Adrenal gland (tissue), 12 donors: ENCODE measurements around the gene HOXD1. TPM values are rescaled to one million over a fixed set of nuclear protein-coding genes. Genes with fewer than 3 reads are reported as not detected.

ENCODE experiments used
- DNase-seq, 7 donors: peaks; one replicate each; pipeline ENCODE4 v3.0.0-alpha.2; 2019 to 2020
- H3K27ac ChIP-seq, 5 donors: fragments of 200-600 bp; sonication (generic) in 4 of 5; 1 replicate in 3 of 5; 2 replicates in 2 of 5; pipeline versions ENCODE4 v1.5.1 to v1.8.0; 2016 to 2020; ENCODE audit warnings: mild to moderate bottlenecking in 1 of 5
- H3K27me3 ChIP-seq: fragments of 200-600 bp; 2 replicates; pipeline ENCODE4 v1.8.0; 2021
- H3K36me3 ChIP-seq, 2 donors: fragments of 200-600 bp; replicated peaks in 1 of 2; 1 replicate in 1 of 2; 2 replicates in 1 of 2; pipeline versions ENCODE4 v1.5.1 to v1.8.0; 2018 to 2022
- H3K4me1 ChIP-seq, 2 donors: fragments of 200-600 bp; replicated peaks in 1 of 2; 1 replicate in 1 of 2; 2 replicates in 1 of 2; pipeline versions ENCODE4 v1.5.1 to v1.8.0; 2018 to 2021
- H3K4me3 ChIP-seq, 4 donors: fragments of 200-600 bp; sonication (generic) in 3 of 4; one replicate each; pipeline ENCODE4 v1.5.1; 2016 to 2018
- H3K9me3 ChIP-seq, 3 donors: fragments of 200-600 bp; sonication (generic) in 1 of 3; replicated peaks in 1 of 3; 1 replicate in 2 of 3; 2 replicates in 1 of 3; pipeline versions ENCODE4 v1.5.1 to v1.8.0; 2016 to 2021
- POLR2A ChIP-seq, 2 donors: fragments of 450-650 bp; IDR thresholded peaks; one replicate each; pipeline ENCODE4 v1.6.1; 2017; ENCODE audit warnings: antibody characterized with exemption in 2 of 2, mild to moderate bottlenecking in 2 of 2, moderate library complexity in 1 of 2
- WGBS, 4 donors: extraction: QIAGEN DNeasy Blood & Tissue Kit in 2 of 4; methylation state at CpG; one replicate each; pipeline versions ENCODE4 v1.1.5 to v1.1.7; 2013 to 2017; 5-methylcytosine and 5-hydroxymethylcytosine counted together
- intact Hi-C, 2 donors: fragments of 100-400 bp; cut with DNase I; formaldehyde crosslinking; loops; one replicate each; pipeline versions ENCODE4 v1.14.1 to v1.15.0; 2022 to 2023
- polyA plus RNA-seq, 3 donors: library from polyadenylated mRNA; stranded (reverse); fragments of 200-250 nt in 2 of 3; fragments of 350-450 nt in 1 of 3; fragmentation: Illumina TruSeq in 1 of 3; extraction: RNeasy Lipid Tissue Mini Kit (QIAGEN cat#74804) in 1 of 3; gene quantifications; one replicate each; pipeline ENCODE4 v1.2.3, GENCODE V29; 2013 to 2014
- total RNA-seq, 9 donors: library from RNA; depleted of rRNA in 4 of 9; stranded (reverse); fragments of >200 nt in 4 of 9; fragments of 120-200 nt in 1 of 9; fragmentation: NEBNext Ultra II Directional in 1 of 9; extraction: Animal tissue kit (Norgen Biotek cat#: 25700) in 1 of 9; gene quantifications; one replicate each; pipeline versions ENCODE4 v1.1.0 to v1.2.4, GENCODE V29; 2013 to 2023
- TF ChIP-seq, protein P1 (sequence below), 6 experiments: fragments of 450-650 bp in 4 of 6; fragments of 200-600 bp in 2 of 6; sonication (generic) in 1 of 6; IDR thresholded peaks; 1 replicate in 5 of 6; 2 replicates in 1 of 6; pipeline versions ENCODE4 v1.5.1 to v1.8.0; 2016 to 2021; ENCODE audit warnings: antibody characterized with exemption in 6 of 6, mild to moderate bottlenecking in 2 of 6, moderate library complexity in 1 of 6
- donor health status: healthy with polysubstance abuse.
- donor health status: Bipolar disorder and iron deficiency.
- donor health status: DM: yes; HTN: yes; CAD: no.
- donor health status: DM: no; HTN: no; CAD: no.
- donor health status: DM: no; HTN: no; CAD: no.
- donor health status: DM: yes; HTN: yes; CAD: no.

HOXD1 gene
- total and polyA plus RNA-seq, 12 donors: 0.18 to 0.72 (median 0.31) TPM; not detected in 4

DNA sequence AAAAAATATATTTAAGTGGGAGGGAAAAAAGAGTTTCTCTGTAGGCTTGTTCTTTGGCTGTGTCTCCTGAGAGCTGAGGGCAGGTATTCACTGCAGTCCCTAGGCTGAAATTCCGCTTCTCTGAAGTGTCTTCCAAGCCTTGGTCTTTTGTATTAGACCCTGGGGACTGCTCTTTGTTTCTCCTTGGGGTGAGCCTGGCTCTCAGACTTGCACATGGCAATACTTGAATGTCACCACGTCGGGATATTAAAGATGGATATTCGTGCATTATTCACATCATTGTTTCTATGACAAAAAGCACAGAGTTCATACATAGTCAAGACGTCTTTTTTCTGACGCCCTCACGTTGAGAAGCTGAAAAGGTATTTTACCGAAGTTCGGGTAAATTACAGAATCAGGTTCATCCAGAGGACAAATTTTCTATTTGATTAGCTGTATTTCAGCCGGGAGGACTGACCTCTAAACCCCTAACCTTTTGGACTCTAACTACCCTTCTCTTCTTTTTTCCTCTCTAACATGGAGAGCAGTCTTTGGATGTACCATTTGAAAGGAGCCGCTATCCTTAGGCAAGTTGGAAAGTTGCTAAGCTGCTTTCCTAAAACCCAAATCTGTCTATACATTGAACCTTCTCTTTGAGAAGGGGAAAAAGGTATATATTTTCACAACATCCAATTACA is 33.8 kb upstream of the HOXD1 start:
- intact Hi-C loops: no loop called here
- 81 to 85% (median 82%) methylated on average over 11 of the region's 11 CpGs for WGBS, 4 donors
- TF ChIP-seq, protein P1, sequence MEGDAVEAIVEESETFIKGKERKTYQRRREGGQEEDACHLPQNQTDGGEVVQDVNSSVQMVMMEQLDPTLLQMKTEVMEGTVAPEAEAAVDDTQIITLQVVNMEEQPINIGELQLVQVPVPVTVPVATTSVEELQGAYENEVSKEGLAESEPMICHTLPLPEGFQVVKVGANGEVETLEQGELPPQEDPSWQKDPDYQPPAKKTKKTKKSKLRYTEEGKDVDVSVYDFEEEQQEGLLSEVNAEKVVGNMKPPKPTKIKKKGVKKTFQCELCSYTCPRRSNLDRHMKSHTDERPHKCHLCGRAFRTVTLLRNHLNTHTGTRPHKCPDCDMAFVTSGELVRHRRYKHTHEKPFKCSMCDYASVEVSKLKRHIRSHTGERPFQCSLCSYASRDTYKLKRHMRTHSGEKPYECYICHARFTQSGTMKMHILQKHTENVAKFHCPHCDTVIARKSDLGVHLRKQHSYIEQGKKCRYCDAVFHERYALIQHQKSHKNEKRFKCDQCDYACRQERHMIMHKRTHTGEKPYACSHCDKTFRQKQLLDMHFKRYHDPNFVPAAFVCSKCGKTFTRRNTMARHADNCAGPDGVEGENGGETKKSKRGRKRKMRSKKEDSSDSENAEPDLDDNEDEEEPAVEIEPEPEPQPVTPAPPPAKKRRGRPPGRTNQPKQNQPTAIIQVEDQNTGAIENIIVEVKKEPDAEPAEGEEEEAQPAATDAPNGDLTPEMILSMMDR (IDR thresholded peaks at IDR 0.05): no peak
- TF ChIP-seq POLR2A (IDR thresholded peaks at IDR 0.05): no peak
- Histone ChIP-seq H3K27ac (no peak overlapping the region), H3K4me3 (no peak overlapping the region), H3K4me1 (no peaks in the 10 kb centered on the region), H3K36me3 (peaks cover 0 to 30% of the 10 kb centered on the region in 2 donors), H3K9me3 (no peaks in the 10 kb centered on the region), H3K27me3 (no peaks in the 10 kb centered on the region)
- DNase-seq: no peak

DNA sequence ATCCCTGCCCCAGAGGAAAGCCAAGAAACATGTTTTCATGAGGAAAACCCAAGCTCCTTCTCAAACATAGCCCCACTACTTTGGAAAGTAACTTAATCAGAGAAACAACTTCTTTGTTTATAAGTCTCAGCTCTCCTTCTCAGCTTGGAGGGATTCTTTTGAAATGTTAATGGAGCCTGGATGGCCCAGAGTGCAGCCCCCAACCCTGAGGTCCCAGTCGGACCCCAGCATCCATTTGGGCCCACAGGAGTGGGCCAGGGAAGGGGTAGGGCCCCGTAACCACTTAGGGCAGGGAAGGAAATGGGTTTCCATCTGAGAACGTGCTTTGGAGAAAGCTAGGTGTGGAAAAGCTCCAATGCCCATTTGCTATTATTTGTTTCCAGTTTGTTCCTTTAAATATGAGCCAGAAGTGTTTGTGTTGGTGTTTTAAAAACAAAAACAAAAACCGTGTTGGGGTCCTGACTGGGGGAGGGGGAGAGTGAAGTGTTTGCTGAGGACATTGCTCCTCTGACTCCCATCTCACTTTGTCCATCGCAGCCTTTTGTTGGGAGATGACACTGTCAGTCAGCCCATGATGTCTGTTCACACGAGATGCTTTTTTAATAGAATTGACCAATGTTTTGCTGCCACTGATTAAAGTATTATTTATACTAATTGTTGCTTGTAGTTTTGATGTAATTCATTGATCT is 33.0 kb upstream of the HOXD1 start:
- H3K36me3 ChIP-seq: peaks cover 0 to 30% of the 10 kb centered on the region in 2 donors
- intact Hi-C loops: no loop called here
- H3K27me3 ChIP-seq: no peaks in the 10 kb centered on the region

DNA sequence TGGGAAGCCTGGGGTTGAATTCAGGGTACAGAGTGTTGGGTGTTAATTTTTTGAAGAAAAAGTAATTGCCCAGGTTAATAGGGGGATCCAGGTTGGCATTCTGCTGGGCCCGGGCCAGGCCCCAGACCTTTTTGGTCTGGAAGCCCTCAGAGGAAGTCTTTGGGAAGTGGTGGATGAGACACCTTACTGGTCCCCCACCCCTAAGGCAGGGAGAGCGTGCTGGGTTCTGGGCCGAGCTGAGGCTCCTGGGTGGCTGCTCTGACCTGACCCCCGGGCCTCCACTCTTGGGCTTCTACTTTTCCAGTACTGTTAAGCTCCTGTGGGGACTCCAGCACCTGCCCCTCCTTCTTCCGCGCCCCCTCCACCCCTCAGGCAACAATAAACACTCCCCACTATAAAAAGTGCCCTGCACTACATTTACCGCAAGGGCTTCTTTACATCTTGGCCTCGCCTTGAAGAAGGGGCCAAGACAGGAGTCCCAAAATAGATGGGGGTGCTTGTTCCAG is 32.1 kb upstream of the HOXD1 start:
- no peaks in the 10 kb centered on the region for H3K4me1 ChIP-seq
- no peak overlapping the region for H3K27ac ChIP-seq
- TF ChIP-seq POLR2A (IDR thresholded peaks at IDR 0.05): no peak
- TF ChIP-seq, protein P1 (IDR thresholded peaks at IDR 0.05): no peak
- H3K9me3 ChIP-seq: no peaks in the 10 kb centered on the region
- WGBS, 4 donors: 74 to 92% (median 86%) methylated on average over 8 of the region's 8 CpGs
- peaks cover 0 to 30% of the 10 kb centered on the region in 2 donors for H3K36me3 ChIP-seq
- DNase-seq: no peak
- H3K27me3 ChIP-seq: no peaks in the 10 kb centered on the region
- intact Hi-C loops: no loop called here
- H3K4me3 ChIP-seq: no peak overlapping the region

More for the DNA sequence above, 33.0 kb upstream of the HOXD1 start:
- no peak for DNase-seq
- no peak overlapping the region for H3K27ac ChIP-seq
- no peaks in the 10 kb centered on the region for H3K9me3 ChIP-seq
- TF ChIP-seq, protein P1 (IDR thresholded peaks at IDR 0.05): no peak
- no peak for TF ChIP-seq POLR2A (IDR thresholded peaks at IDR 0.05)
- no peaks in the 10 kb centered on the region for H3K4me1 ChIP-seq
- no peak overlapping the region for H3K4me3 ChIP-seq
- 70 to 81% (median 73%) methylated on average over 5 to 6 of the region's 6 CpGs for WGBS, 4 donors

DNA sequence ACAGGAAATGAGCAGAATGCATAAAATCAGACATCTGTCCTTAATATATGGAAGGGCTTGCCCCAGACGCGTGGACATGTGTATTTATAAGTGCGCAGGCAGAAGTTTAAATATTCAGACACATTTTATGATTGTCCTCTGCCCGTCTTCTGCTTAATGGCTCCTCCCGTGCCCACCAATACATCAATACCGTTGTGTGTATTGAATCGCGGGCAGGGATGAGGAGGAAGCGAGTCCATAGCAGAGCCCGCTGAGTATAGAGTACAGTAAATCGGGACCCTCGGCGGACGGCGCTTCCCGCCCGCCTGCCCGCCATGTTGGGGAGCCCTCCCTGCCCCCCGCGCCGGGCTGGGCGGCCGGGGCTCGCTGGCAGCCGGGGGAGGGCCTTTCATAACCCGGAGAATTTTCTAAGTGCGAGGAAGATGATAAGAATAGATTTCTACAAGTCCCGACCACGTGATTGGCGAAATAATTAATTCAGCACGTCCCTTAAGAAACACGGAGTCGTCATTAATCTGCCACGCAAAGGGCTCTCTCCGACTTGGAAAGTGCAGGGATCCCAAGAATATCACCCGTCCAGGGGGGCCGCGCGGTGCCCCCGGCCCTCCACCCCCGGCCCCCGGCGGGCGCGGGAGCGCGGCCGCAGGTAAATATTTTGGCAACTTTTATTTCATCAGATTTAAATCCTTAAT is 31.5 kb upstream of the HOXD1 start, which contains the start of gene HOXD3:
HOXD3 (plus strand) TSS at position 501 of the 692 bp plus-strand sequence. CDS start 11,808 bp downstream, outside the sequence.
- Histone ChIP-seq H3K9me3 (no peaks in the 10 kb centered on the region), H3K36me3 (peaks cover 0 to 30% of the 10 kb centered on the region in 2 donors), H3K4me1 (no peaks in the 10 kb centered on the region), H3K27me3 (no peaks in the 10 kb centered on the region), H3K27ac (no peak within 1 kb of the TSS), H3K4me3 (no peak within 1 kb of the TSS)
- intact Hi-C loops: no loop called here
- 44 to 66% (median 51%) methylated on average over 47 to 48 of the region's 48 CpGs for WGBS, 4 donors
- TF ChIP-seq, protein P1 (IDR thresholded peaks at IDR 0.05): no peak
- no peak for TF ChIP-seq POLR2A (IDR thresholded peaks at IDR 0.05)
- DNase-seq: no peak
